ENCODE results near the gene NXPE4. TPM values are rescaled to one million over a fixed set of nuclear protein-coding genes. Genes with fewer than 3 reads are reported as not detected.
"Not testable (repeated sequence)": the region's sequence is repeated elsewhere in the genome, so short reads cannot be mapped to it uniquely, and the experiment has no call there.

Gene NXPE4
- not detected for total RNA-seq
- long read RNA-seq, result 0 reads

DNA sequence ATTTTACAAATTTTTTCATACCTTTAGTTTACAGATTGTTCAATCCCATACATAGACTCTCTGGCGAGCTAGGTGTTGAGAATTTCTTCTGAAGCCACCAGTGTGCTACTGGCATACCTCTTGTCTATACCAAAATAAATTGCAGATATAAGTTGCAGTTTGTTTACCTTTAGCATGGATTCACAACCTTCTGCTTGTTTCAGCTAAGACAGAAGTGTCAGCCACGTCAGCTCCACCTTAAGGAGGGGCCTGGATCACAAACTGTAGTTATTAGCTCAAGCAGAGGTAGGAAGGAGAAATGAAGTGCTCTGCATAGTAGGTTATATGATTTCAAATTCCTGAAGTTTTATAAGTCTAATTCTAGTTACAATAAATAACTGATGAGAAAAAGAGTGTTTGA is at the start of gene NXPE4:
Gene NXPE4 (minus strand): TSS at position 216 of the 400 bp plus-strand sequence. CDS start 1,027 bp downstream, outside the sequence.
- intact Hi-C loops (cut with micrococcal nuclease), result no loop called here
- DNase-seq (no peak), ATAC-seq (no peak)

GRCh38 chr11:114639440-114639839 is 43.9 kb upstream of the NXPE4 start:
- intact Hi-C loops (cut with micrococcal nuclease); ATAC-seq; DNase-seq: not testable (repeated sequence)

- intact Hi-C loops (cut with micrococcal nuclease); DNase-seq; ATAC-seq: not testable (repeated sequence)
Measured at GRCh38 chr11:114631445-114631965, 35.9 kb upstream of the NXPE4 start.

DNA sequence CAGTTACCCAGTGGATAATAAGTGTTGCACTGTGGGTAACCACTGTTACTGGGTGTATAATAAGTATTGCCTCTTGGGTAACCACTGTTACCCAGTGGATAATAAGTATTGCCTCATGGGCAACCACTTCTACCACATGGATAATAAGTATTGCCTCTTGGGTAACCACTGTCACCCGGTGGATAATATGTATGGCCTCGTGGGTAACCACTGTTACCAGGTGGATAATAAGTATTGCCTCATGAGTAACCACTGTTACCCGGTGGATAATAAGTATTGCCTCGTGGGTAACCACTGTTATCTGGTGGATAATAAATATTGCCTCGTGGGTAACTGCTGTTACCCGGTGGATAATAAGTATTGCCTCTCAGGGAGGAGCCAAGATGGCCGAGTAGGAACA is 29.7 kb upstream of the NXPE4 start:
- DNase-seq, result no peak
- ATAC-seq, result no peak
- intact Hi-C loops (cut with micrococcal nuclease), result no loop called here

DNA sequence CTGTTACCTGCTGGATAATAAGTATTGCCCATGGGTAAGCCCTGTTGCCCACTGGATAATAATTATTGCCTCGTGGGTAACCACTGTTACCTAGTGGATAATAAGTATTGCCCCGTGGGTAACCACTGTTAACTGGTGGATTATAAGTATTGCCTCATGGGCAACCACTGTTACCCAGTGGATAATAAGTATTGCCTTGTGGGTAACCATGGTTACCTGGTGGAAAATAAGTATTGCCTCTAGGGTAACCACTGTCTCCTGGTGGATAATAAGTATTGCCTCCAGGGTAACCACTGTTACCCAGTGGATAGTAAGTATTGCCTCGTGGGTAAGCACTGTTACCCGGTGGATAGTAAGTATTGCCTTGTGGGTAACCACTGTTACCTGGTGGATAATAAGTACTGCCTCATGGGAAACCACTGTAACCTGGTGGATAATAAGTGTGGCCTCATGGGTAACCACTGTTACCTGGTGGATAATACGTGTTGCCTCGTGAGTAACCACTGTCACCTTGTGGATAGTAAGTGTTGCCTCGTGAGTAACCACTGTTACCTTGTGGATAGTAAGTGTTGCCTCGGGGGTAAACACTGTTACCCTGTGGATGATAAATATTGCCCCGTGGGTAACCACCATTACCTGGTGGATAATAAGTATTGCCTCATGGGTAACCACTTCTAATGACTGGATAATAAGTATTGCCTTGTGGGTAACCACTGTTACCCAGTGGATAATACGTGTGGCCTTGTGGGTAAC is 29.0 kb upstream of the NXPE4 start:
- intact Hi-C loops (cut with micrococcal nuclease), result no loop called here
- ATAC-seq (no peak), DNase-seq (no peak)

GRCh38 chr11:114623720-114624119 is 28.1 kb upstream of the NXPE4 start:
- intact Hi-C loops (cut with micrococcal nuclease), result no loop called here
- DNase-seq (no peak), ATAC-seq (no peak)

- intact Hi-C loops (cut with micrococcal nuclease), result no loop called here
- ATAC-seq (no peak), DNase-seq (no peak)
Measured at GRCh38 chr11:114622858-114623257, 27.3 kb upstream of the NXPE4 start.

DNA sequence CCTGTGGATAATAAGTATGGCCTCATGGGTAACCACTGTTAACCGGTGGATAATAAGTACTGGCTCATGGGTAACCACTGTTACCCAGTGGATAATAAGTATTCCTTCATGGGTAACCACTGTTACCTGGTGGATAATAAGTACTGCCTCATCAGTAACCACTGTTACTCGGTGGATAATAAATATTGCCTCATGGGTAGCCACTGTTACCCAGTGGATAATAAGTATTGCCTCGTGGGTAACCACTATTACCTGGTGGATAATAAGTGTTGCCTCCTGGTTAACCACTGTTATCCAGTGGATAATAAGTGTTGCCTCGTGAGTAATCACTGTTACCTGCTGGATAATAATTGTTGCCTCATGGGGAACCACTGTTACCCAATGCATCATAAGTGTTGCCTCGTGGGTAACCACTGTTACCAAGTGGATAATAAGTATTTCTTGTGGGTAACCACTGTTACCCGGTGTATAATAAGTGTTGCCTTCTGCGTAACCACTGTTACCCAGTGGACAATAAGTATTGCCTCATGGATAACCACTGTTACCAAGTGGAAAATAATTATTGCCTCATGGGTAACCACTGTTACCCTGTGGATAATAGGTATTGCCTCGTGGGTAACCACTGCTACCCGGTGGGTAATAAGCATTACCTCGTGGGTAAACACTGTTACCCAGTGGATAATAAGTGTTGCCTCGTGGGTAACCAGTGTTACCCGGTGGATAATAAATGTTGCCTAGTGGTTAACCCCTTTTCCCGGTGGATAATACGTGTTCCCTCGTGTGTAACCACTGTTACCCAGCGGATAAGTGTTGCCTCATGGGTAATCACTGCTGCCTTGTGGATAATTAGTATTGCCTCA is 26.6 kb upstream of the NXPE4 start:
- no peak for ATAC-seq
- intact Hi-C loops (cut with micrococcal nuclease), result no loop called here
- DNase-seq, result no peak

DNA sequence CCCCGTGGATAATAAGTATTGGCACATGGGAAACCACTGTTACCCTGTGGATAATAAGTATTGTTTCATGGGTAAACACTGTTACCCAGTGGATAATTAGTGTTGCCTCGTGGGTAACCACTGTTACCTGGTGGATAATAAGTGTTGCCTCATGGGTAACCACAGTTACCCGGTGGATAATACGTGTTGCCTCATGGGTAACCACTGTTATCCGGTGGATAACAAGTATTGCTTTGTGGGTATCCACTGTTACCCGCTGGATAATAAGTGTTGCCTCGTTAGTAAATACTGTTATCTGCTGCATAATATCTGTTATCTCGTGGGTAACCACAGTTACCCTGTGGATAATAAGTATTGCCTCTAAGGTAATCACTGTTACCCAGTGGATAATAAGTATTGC is 25.5 kb upstream of the NXPE4 start:
- ATAC-seq, result no peak
- intact Hi-C loops (cut with micrococcal nuclease), result no loop called here
- no peak for DNase-seq

- DNase-seq (no peak), ATAC-seq (no peak)
- intact Hi-C loops (cut with micrococcal nuclease), result no loop called here
Measured at GRCh38 chr11:114619659-114620173, 24.1 kb upstream of the NXPE4 start.

DNA sequence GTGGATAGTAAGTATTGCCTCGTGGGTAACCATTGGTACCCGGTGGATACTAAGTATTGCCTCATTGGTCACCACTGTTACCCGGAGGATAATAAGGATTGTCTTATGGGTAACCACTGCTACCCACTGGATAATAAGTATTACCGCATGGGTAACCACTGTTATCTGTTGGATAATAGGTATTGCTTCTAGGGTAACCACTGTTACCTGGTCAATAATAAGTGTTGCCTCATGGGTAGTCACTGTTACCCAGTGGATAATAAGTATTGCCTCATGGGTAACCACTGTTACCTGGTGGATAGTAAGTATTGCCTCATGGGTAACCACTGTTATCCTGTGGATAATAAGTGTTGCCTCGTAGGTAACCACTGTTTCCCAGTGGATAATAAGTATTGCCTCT is 22.6 kb upstream of the NXPE4 start:
- intact Hi-C loops (cut with micrococcal nuclease), result no loop called here
- no peak for DNase-seq
- no peak for ATAC-seq

GRCh38 chr11:114617157-114618124 is 21.9 kb upstream of the NXPE4 start:
- DNase-seq (no peak), ATAC-seq (no peak)
- intact Hi-C loops (cut with micrococcal nuclease), result no loop called here

DNA sequence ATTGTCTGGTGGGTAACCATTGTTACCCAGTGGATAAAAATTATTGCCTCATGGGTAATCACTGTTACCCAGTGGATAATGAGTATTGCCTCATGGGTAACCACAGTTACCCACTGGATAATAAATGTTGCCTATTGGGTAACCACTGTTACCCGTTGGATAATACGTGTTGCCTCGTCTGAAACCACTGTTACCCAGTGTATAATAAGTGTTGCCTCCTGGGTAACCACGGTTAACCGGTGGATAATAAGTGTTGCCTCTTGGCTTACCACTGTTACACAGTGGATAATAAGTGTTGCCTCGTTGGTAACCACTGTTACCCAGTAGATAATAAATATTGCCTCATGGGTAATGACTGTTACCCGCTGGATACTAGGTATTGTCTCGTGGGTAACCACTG is 20.9 kb upstream of the NXPE4 start:
- intact Hi-C loops (cut with micrococcal nuclease), result no loop called here
- no peak for DNase-seq
- no peak for ATAC-seq

- intact Hi-C loops (cut with micrococcal nuclease), result no loop called here
- ATAC-seq, result no peak
- DNase-seq, result no peak
Measured at GRCh38 chr11:114615448-114616361, 20.1 kb upstream of the NXPE4 start.

DNA sequence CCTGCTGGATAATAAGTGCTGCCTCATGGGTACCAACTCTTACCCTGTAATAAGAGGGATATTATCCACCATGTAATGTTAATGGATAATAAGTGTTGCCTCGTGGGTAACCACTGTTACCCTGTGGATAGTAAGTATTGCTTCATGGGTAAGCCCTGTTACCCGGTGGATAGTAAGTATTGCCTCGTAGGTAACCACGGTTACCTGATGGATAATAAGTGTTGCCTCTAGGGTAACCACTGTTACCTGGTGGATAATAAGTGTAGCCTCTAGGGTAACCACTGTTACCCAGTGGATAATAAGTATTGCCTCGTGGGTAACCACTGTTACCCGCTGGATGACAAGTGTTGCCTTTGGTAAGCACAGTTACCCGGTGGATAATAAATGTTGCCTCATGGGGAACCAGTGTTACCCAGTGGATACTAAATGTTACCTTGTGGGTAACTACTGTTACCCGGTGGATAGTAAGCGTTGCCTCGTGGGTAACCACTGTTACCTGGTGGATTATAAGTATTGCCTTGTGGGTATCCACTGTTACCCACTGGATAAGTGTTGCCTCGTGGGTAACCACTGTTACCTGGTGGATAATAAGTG is 18.6 kb upstream of the NXPE4 start:
- intact Hi-C loops (cut with micrococcal nuclease), result no loop called here
- DNase-seq (no peak), ATAC-seq (no peak)

GRCh38 chr11:114613094-114613493 is 17.5 kb upstream of the NXPE4 start:
- DNase-seq; ATAC-seq; intact Hi-C loops (cut with micrococcal nuclease): not testable (repeated sequence)

DNA sequence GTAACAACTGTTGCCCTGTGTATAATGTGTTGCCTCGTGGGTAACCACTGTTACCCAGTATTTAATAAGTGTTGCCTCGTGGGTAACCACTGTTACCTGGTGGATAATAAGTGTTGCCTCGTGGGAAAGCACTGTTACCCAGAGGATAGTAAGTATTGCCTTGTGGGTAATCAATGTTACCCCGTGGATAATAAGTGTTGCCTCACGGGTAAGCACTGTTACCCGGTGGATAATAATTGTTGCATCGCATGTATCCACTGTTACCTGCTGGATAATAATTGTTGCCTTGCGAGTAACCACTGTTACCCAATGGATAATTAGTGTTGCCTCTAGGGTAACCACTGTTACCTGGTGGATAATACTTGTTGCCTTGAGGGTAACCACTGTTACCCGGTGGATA is 17.1 kb upstream of the NXPE4 start:
- ATAC-seq, result no peak
- DNase-seq, result no peak

More for the DNA sequence above, 17.1 kb upstream of the NXPE4 start:
- intact Hi-C loops (cut with micrococcal nuclease), result no loop called here

All from left ventricle myocardium superior (tissue), 1 donor.